ENCODE results near the gene OXER1.

DNA sequence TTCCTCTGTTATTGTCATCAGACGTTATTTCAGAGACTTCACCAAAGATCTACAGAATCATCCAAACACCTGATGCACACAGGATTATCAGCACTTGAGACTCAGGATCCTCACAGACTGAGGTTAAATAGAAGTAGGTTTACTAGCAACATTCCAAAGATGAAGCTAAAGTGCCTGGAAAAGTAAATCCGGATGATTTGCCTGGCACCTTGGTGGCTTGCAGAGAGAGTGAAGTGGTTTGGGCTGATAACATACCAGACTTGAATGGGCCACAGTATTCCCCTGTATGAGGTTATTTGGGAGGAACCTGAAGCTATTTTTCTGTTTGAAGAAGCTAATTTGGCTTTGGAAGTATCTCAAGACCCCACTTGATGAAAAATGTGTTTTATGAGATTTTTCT, 51.0 kb downstream of the OXER1 start:
- TF ChIP-seq, protein P1, sequence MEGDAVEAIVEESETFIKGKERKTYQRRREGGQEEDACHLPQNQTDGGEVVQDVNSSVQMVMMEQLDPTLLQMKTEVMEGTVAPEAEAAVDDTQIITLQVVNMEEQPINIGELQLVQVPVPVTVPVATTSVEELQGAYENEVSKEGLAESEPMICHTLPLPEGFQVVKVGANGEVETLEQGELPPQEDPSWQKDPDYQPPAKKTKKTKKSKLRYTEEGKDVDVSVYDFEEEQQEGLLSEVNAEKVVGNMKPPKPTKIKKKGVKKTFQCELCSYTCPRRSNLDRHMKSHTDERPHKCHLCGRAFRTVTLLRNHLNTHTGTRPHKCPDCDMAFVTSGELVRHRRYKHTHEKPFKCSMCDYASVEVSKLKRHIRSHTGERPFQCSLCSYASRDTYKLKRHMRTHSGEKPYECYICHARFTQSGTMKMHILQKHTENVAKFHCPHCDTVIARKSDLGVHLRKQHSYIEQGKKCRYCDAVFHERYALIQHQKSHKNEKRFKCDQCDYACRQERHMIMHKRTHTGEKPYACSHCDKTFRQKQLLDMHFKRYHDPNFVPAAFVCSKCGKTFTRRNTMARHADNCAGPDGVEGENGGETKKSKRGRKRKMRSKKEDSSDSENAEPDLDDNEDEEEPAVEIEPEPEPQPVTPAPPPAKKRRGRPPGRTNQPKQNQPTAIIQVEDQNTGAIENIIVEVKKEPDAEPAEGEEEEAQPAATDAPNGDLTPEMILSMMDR (tag by site-specific recombination; IDR thresholded peaks at IDR 0.05): no peak
- TF ChIP-seq ZBTB7A (tag by site-specific recombination; IDR thresholded peaks at IDR 0.05; ENCODE audit: low read depth): no peak
- no peak for TF ChIP-seq KLF16 (tag by site-specific recombination; IDR thresholded peaks at IDR 0.05)
- no peak for TF ChIP-seq TRIM28 (IDR thresholded peaks at IDR 0.05; ENCODE audit: borderline replicate concordance, low read length)

Data from HEK293 (cell line).